Fibroblast of villous mesenchyme (primary cell): Measurements from ENCODE around the gene ECEL1. TPM values are rescaled to one million over a fixed set of nuclear protein-coding genes. Genes with fewer than 3 reads are reported as not detected.

Experiments
- DNase-seq: peaks from one replicate; pipeline ENCODE4 v3.0.0-alpha.2; 2010; ENCODE audit warnings: low read depth
- H3K4me3 ChIP-seq: 2 replicates; pipeline ENCODE4 v1.5.1; 2011; ENCODE audit warnings: low read depth, mild to moderate bottlenecking, low read length
- CTCF ChIP-seq: IDR thresholded peaks from 2 replicates; pipeline ENCODE4 v1.5.1; 2012; ENCODE audit warnings: low read depth, mild to moderate bottlenecking, low read length; ENCODE audit not compliant: insufficient read depth
- total RNA-seq: library from RNA; depleted of rRNA; stranded (reverse); fragments of >200 nt; gene quantifications from 2 replicates; pipeline ENCODE4 v1.2.3, GENCODE V29; 2012

ECEL1 gene
- total RNA-seq, 1 donor, result not detected

- DNase-seq, result no peak
- no peak for TF ChIP-seq CTCF
- no peak overlapping the region for H3K4me3 ChIP-seq
These were observed 25.7 kb upstream of the ECEL1 start for GRCh38 chr2:232513353-232513752.

GRCh38 chr2:232512602-232513001 is 25.0 kb upstream of the ECEL1 start:
- DNase-seq, result no peak
- no peak overlapping the region for H3K4me3 ChIP-seq
- no peak for TF ChIP-seq CTCF

GRCh38 chr2:232511336-232511890 is 23.8 kb upstream of the ECEL1 start:
- no peak overlapping the region for H3K4me3 ChIP-seq
- no peak for TF ChIP-seq CTCF
- no peak for DNase-seq

- no peak overlapping the region for H3K4me3 ChIP-seq
- DNase-seq, result no peak
- TF ChIP-seq CTCF, result no peak
These were observed 20.6 kb upstream of the ECEL1 start for GRCh38 chr2:232508251-232508650.

GRCh38 chr2:232506709-232507108 is 19.1 kb upstream of the ECEL1 start:
- DNase-seq, result no peak
- TF ChIP-seq CTCF, result no peak
- H3K4me3 ChIP-seq, result no peak overlapping the region

GRCh38 chr2:232505856-232506255 is 18.2 kb upstream of the ECEL1 start:
- DNase-seq, result no peak
- TF ChIP-seq CTCF, result no peak
- H3K4me3 ChIP-seq, result no peak overlapping the region

GRCh38 chr2:232504438-232504837 is 16.8 kb upstream of the ECEL1 start:
- no peak for DNase-seq
- no peak for TF ChIP-seq CTCF
- no peak overlapping the region for H3K4me3 ChIP-seq
